Kidney tubule cell (primary cell): Measurements from ENCODE around the gene CLK2.

ENCODE experiments used
- DNase-seq: peaks from one replicate; pipeline ENCODE4 v3.0.0-alpha.2; 2018; ENCODE audit warnings: low spot score

The CLK2 gene

GRCh38 chr1:155273343-155274245 is at the start of gene CLK2:
TSS of gene CLK2 (minus strand) at chr1:155273504. CDS start at chr1:155270977, 2,527 bp downstream.
- peak; percentile 97 for DNase-seq

- peak; percentile 37 for DNase-seq
Observed at GRCh38 chr1:155322571-155322952, 49.3 kb upstream of the CLK2 start.

- no peak for DNase-seq
Observed at GRCh38 chr1:155321639-155322503, 48.6 kb upstream of the CLK2 start.

GRCh38 chr1:155320661-155321617 is 47.6 kb upstream of the CLK2 start, which contains the start of gene RUSC1:
TSS of gene RUSC1 (plus strand) at chr1:155320894. CDS start at chr1:155321774, 880 bp downstream.
- DNase-seq = peak; percentile 47

GRCh38 chr1:155320252-155320651 is 46.9 kb upstream of the CLK2 start:
- no peak for DNase-seq

DNA sequence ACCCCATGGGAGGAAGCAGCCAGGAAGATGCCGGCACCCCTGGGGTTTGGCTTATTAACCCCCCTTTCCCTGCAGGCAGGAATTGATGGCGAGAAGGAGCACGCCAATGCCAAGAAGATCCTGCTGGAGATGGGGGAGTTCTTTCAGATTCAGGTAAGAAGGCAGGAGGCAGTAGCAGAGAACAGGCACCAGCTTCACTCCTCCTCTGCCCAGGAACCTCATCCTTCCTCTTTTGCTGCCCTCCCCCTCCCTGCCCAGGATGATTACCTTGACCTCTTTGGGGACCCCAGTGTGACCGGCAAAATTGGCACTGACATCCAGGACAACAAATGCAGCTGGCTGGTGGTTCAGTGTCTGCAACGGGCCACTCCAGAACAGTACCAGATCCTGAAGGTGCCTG is 46.2 kb upstream of the CLK2 start:
- no peak for DNase-seq

DNA sequence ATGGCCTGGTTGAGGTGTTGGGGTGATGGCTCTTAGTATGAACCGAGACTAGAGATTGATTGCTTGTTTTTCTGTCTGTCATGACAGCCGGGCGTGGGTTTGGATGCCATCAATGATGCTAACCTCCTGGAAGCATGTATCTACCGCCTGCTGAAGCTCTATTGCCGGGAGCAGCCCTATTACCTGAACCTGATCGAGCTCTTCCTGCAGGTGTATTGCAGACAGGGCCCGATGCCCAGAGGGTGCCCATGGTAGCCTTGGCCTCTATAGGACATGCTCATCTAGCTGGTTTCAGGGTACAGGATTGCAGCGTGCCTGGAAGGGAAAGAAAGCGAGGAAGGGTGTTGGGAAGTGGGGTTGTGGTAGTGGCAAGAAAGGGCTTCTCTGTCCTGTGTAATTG is 44.8 kb upstream of the CLK2 start:
- no peak for DNase-seq

- DNase-seq = peak; percentile 23
Observed at GRCh38 chr1:155316922-155317321, 43.6 kb upstream of the CLK2 start.

DNA sequence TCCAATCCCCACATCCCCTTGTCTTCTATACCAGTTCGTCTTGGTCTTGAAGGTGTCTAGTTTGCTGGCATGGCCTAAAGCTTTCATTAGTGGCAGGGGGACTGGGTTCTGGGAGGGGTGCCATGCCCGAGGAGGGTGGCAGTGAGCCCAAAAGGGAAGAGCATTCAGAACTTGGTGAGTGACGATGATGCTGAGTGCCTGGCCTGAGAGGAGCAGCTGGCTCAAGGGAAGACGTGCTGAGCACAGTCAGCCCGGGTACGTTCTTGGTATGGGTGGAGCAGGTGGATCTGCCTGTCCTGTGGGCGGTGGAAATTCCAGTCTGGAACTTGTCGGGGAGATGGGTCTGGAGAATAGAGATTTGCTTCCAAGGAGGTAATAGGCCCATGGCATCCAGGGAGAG is 40.0 kb upstream of the CLK2 start:
- DNase-seq = no peak

DNA sequence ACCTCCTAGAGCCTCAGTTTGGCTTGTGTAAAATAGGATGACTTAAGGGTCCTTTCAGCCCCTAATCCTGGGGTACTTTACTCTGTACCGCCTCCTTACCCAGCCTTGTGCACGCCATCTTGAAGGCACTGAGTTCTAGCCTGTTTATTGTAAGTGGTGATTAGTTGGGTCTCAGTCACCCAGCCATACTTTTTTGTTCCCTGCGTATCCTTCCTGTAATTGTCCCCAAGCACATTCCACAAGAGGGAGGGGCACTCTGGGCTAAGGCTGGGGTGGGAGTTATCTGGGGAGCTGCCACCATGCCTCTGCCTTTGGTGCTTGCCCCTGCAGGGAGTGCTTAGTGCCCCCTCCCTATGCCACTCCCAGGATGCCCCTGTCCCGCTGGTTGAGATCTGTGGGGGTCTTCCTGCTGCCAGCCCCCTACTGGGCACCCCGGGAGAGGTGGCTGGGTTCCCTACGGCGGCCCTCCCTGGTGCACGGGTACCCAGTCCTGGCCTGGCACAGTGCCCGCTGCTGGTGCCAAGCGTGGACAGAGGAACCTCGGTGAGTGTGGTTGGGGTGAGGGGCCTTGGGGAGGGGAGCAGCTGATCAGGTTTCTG is 36.2 kb upstream of the CLK2 start:
- DNase-seq = peak; percentile 43

DNA sequence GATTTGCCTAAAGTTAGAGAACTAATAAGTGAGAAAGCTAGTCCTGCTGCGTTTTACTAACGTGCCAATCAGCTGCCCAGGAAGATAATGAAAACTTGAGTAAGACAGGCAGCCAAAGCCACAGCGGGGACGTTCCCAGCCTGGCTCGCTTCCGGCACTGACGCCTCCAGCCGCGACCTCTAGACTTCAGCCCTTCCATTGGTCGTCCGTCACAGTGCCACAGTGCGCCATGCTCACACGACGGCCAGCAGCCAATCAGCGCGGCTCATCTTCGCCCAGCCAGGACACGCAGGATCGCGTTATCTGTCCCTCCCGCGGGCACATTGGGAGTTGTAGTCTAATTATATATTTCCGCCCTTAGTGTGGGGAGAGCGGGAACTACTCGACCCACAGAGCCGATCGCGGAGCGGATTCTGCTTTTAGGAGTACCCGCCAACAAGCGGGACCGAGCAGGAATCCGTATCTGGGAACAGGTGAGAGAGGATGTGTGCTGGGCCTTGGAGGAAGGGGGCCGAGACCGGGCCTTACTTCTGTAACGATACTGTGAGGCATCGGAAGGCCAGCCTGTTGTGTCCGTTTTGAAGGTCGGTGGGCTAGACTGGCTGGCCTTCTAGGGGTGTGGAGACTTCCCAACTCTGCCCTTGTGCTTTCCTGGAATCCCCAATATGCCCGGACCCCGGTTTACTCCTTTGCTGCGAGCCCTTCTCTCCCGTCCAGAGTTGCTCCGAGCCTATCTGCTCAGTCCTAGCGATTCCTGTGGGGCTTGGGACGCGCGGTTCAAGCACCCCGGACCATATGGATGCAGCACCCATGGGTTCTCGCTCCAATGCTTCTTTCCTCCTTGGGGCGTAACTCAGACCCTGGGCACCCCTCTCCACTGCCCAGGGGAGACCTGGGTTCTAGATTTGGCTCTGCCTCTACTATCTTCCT is 35.5 kb upstream of the CLK2 start, which contains the start of gene FDPS:
FDPS (plus strand) TSS at position 374 of the 930 bp plus-strand sequence. CDS start 924 bp downstream, outside the sequence.
- DNase-seq = peak; percentile 99

DNA sequence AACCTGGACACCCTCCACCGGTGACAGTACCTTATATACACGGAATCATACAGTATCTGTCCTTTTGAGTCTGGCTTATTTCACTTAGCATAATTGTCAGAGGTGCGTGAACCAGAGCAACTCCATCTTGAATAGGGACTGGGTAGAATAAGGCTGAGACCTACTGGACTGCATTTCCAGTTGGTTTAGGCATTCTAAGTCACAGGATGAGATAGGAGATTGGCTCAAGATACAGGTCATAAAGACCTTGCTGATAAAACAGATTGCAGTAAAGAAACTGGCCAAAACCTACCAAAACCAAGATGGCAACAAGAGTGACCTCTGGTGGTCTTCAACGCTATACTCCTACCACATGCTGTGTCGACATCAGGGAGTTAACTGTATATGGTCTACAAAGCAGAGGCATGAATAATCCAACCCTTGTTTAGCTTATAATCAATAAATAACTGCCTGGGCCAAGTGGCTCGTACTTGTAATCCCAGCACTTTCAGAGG is 34.0 kb upstream of the CLK2 start:
- peak; percentile 48 for DNase-seq

GRCh38 chr1:155305881-155306391 is 32.6 kb upstream of the CLK2 start:
- no peak for DNase-seq

- DNase-seq = peak; percentile 80
Observed at GRCh38 chr1:155304558-155305063, 31.3 kb upstream of the CLK2 start.

GRCh38 chr1:155301342-155301841 is 28.1 kb upstream of the CLK2 start, which contains the start of gene PKLR:
TSS of gene PKLR (minus strand) at chr1:155301438. CDS start at chr1:155301395, 43 bp downstream.
- DNase-seq = no peak

DNA sequence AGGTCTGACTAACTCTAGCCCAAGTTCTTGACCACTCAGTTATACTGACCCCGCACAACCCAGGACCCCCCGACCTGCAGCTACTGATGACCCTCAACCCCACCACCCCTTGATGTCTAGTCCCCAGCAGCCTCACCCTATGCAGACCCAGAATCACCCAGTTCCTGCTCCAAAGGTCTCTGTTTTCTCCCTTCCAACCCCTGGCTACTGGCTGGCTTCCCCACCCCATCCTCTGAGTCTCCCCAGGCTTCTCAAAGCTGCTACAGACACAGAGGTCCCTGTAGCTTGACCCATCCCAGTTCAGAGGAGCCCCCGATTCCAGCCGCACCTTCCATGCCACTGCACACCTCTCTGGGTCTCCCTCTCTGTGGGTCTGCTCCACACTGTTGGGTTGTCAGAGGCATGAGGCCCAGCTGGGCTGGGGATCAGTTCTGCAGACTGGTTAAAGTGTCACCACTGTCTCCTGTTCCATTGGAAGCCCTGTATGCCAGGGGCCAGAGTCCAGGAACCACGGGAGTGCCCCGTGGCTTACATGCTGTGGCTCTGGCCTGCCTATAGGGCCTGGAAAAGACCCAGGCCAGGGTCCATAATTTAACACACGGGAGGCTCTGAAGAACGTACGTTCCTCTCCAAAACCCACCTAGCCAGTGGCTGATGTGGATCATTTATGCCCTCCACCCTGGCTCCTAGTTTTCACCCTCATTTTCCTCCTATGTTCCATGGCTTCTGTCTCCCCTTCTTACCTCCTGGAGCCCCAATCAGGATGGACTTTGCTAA is 27.4 kb upstream of the CLK2 start:
- no peak for DNase-seq

GRCh38 chr1:155300024-155300423 is 26.7 kb upstream of the CLK2 start:
- no peak for DNase-seq

DNA sequence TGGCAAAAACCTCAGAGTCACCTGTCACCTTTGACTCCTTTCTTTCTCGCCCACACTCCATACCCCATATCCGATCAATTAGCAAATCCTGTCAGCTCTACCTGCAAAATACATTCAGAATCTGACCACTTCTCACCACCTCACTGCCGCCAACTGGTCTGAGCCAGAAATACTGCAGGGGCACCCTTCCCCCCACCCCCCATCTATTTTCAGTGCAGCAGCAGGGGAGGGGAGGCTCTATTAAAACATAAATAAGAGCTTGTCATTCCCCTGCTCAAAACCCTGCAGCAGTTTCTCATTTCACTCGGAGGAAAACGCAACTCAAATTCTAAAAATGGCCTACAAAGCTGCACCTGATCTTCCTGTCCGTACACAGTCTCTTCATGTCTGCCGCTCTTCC is 24.1 kb upstream of the CLK2 start:
- DNase-seq = no peak
